Spinal cord (tissue), 10 donors: ENCODE results near the gene PCF11. TPM values are rescaled to one million over a fixed set of nuclear protein-coding genes. Genes with fewer than 3 reads are reported as not detected.

Experiments used
- DNase-seq, 6 donors: peaks; one replicate each; pipeline versions ENCODE4 v3.0.0 to v3.0.0-alpha.2; 2013 to 2015; ENCODE audit warnings: low spot score in 6 of 6, low read depth in 4 of 6
- H3K27ac ChIP-seq: one replicate; pipeline ENCODE4 v1.5.1; 2013; ENCODE audit warnings: low read depth, low read length, control low read depth
- H3K27me3 ChIP-seq: one replicate; pipeline ENCODE4 v1.6.1; 2013; ENCODE audit warnings: low read length; ENCODE audit not compliant: control insufficient read depth, insufficient read depth
- H3K36me3 ChIP-seq: one replicate; pipeline ENCODE4 v1.6.1; 2013; ENCODE audit warnings: low read length; ENCODE audit not compliant: control insufficient read depth, insufficient read depth
- H3K4me1 ChIP-seq: one replicate; pipeline ENCODE4 v1.6.1; 2013; ENCODE audit warnings: low read length; ENCODE audit not compliant: control insufficient read depth, insufficient read depth
- H3K4me3 ChIP-seq: one replicate; pipeline ENCODE4 v1.5.1; 2013; ENCODE audit warnings: low read depth, low read length, control low read depth
- H3K9me3 ChIP-seq: one replicate; pipeline ENCODE4 v1.6.1; 2013; ENCODE audit warnings: low read length; ENCODE audit not compliant: control insufficient read depth, insufficient read depth
- WGBS: methylation state at CpG from one replicate; pipeline ENCODE4 v1.1.5; 2013; ENCODE audit warnings: missing lambda C conversion rate; ENCODE audit not compliant: insufficient coverage; 5-methylcytosine and 5-hydroxymethylcytosine counted together
- polyA plus RNA-seq, 2 donors: library from polyadenylated mRNA; unstranded; fragments of 120-200 nt; gene quantifications; one replicate each; pipeline ENCODE4 v1.2.1, GENCODE V29; 2013; ENCODE audit not compliant: insufficient read length in 2 of 2
- total RNA-seq, 2 donors: library from RNA; depleted of rRNA in 1 of 2; stranded (reverse); fragments of 120-200 nt in 1 of 2; fragments of >200 nt in 1 of 2; gene quantifications; one replicate each; pipeline versions ENCODE4 v1.2.3 to v1.2.4, GENCODE V29; 2013 to 2014
- donor health status: healthy.

The PCF11 gene
- total and polyA plus RNA-seq, 4 donors, result 50.2 to 64.8 (median 57.6) TPM

DNA sequence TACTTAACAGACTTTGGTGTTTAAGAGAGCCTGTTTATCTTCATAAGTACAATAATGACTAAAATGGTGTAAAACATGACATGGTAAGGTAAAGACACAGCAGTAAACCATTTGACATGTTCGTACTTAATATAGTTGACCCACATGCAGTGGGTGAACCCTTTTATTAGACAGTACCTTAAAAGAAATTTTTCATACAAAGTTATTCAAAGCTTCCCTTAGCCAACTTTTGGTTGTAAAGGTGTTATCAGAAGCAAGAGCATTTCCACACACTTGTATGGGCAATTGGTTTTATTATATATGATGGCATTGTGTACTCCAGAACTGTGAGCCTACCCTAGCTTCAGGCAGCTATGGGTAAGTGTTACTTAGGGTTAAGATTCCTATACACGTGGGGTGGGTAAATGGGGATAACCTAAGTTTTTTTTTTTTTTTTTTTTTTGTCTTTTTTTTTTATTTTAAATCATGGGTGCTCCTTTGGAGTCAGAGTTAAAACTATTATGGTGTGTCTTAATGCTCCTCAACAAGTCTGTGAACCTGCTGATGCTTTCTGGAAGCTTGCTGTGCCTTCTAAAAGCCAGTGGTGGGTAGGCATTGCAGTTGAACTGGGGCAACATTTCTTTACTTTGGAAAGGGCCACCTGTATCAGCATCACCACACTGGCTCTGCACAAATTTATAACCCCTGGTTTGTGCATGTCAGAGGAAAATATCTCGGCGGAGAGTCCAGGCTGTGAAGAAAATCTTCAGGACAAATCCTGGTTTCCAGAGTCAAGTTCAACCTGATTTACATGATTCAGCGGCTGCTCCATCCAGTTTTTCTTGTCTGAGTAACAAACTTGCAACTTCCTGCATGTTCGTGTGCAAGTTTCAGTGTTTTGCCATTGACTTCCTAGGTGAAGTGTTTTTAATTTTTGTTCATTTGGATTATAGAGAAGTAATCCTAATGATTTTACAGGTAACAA is 3.3 kb downstream of the PCF11 start:
- Histone ChIP-seq H3K4me1 (peaks cover 7% of the 10 kb centered on the region), H3K9me3 (no peaks in the 10 kb centered on the region), H3K36me3 (peaks cover 6% of the 10 kb centered on the region), H3K27me3 (no peaks in the 10 kb centered on the region), H3K27ac (no peak overlapping the region), H3K4me3 (peak overlapping the region; percentile 98)
- 50% methylated on average over 3 of the region's 6 CpGs for WGBS
- DNase-seq, result no peak

DNA sequence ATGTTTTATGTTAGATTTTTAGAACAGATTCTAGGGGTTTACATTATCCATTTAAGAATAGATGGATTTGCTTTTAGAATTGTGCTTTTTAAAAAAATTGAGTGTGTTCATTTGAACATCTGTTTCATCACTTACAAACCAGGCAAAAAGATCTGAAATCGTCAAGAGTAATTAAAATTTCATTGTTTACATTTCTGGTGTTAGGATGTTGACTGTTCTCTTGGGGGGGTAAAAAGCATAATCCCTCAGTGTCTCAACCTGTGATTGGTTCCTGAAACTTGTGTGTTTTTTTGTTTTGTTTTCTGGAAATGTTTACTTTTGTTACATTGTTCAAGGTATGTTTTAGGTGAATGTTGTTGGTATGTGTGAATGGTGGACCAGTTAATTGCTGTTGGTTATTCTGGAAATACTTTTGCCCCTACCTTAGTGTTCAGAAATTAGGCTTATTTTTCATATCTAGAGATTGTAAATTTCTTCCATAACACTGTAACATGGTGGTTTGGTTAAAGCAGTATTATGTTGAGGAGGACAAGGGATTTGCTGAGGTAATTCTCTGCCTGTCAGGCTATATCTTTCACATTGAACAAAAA is 4.8 kb downstream of the PCF11 start:
- no peak for DNase-seq
- Histone ChIP-seq H3K4me1 (no peaks in the 10 kb centered on the region), H3K27ac (no peak overlapping the region), H3K4me3 (no peak overlapping the region), H3K27me3 (no peaks in the 10 kb centered on the region), H3K9me3 (no peaks in the 10 kb centered on the region), H3K36me3 (peaks cover 13% of the 10 kb centered on the region)
- no CpG with 5 or more reads among the region's 1 CpG for WGBS

DNA sequence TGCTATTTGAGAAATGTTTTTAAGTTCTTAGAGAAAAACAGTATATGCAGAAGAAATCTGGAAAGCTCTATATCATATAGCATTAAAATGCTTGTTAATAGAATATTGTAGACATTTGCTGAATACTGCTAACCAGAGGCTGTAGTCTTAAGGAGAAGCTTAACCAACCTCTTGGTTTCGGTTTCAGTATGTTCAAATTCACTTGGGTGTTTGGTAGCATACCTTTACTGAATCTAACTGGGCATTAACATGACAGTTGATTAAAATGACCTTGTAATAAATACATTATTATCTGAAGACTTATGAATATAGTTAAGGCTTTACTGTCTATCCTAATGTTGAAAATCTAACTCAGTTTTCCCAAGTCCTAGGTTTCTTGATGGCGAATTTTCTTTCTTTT is 5.4 kb downstream of the PCF11 start:
- no peak overlapping the region for H3K27ac ChIP-seq
- no peaks in the 10 kb centered on the region for H3K4me1 ChIP-seq
- WGBS, result no CpG with 5 or more reads among the region's 2 CpGs
- peaks cover 13% of the 10 kb centered on the region for H3K36me3 ChIP-seq
- no peak for DNase-seq
- H3K4me3 ChIP-seq, result no peak overlapping the region
- no peaks in the 10 kb centered on the region for H3K9me3 ChIP-seq
- no peaks in the 10 kb centered on the region for H3K27me3 ChIP-seq

DNA sequence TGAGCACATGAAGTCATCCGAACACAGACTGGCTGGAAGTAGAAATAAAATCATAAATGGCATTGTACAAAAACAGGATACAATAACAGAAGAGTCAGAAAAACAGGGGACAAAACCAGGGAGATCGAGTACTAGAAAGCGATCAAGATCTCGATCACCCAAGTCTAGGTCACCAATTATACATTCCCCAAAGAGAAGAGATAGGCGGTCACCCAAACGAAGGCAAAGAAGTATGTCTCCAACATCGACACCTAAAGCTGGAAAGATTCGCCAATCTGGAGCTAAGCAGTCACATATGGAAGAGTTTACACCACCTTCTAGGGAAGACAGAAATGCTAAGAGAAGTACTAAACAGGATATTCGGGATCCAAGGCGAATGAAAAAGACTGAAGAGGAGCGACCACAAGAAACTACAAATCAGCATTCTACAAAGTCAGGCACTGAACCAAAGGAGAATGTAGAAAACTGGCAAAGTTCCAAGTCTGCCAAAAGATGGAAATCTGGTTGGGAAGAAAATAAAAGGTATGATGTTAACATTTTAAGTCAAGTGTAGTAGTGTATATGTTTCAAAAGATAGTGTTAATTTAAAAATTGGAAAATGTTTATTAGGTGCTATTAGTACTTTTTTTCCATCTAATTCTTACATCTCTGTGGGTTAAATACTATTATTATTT is 9.4 kb downstream of the PCF11 start:
- H3K4me3 ChIP-seq, result no peak overlapping the region
- H3K27me3 ChIP-seq, result no peaks in the 10 kb centered on the region
- WGBS, result no CpG with 5 or more reads among the region's 11 CpGs
- H3K27ac ChIP-seq, result no peak overlapping the region
- peaks cover 24% of the 10 kb centered on the region for H3K36me3 ChIP-seq
- DNase-seq, result no peak
- no peaks in the 10 kb centered on the region for H3K9me3 ChIP-seq
- no peaks in the 10 kb centered on the region for H3K4me1 ChIP-seq

DNA sequence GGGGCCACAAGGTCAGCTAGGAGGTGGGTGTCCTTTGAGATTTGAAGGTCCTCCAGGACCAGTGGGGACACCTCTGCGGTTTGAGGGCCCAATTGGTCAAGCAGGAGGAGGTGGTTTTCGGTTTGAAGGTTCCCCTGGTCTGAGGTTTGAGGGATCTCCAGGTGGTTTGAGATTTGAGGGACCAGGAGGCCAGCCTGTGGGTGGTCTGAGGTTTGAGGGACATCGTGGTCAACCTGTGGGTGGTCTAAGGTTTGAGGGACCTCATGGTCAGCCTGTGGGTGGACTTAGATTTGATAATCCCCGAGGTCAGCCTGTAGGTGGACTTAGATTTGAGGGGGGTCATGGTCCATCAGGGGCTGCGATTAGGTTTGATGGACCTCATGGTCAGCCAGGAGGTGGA is 11.8 kb downstream of the PCF11 start:
- peaks cover 26% of the 10 kb centered on the region for H3K36me3 ChIP-seq
- DNase-seq, result no peak
- no peaks in the 10 kb centered on the region for H3K27me3 ChIP-seq
- H3K4me3 ChIP-seq, result no peak overlapping the region
- H3K27ac ChIP-seq, result no peak overlapping the region
- WGBS, result 100% methylated on average over 5 of the region's 5 CpGs
- H3K4me1 ChIP-seq, result peaks cover 3% of the 10 kb centered on the region
- H3K9me3 ChIP-seq, result no peaks in the 10 kb centered on the region

DNA sequence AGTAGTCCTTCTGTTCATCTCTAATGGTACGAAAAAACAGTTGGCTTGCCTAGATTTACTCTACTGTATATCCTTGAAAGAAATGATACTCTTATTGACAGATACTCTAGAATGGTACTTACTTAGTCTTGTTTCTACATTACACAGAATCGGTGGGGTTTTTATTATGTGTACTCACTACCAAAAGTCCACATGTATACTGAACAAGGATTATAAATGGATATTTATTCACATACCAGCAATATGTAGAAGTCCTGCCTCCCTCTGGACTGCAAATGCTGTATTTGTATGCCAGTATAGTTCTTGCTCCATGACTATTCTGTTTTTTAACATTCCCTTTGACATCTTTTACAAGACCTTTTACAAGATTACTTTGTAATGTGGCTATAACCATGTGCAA is 13.9 kb downstream of the PCF11 start:
- H3K4me3 ChIP-seq, result no peak overlapping the region
- H3K27ac ChIP-seq, result no peak overlapping the region
- peaks cover 3% of the 10 kb centered on the region for H3K4me1 ChIP-seq
- H3K9me3 ChIP-seq, result no peaks in the 10 kb centered on the region
- no CpG with 5 or more reads among the region's 2 CpGs for WGBS
- no peaks in the 10 kb centered on the region for H3K27me3 ChIP-seq
- no peak for DNase-seq
- peaks cover 29% of the 10 kb centered on the region for H3K36me3 ChIP-seq

DNA sequence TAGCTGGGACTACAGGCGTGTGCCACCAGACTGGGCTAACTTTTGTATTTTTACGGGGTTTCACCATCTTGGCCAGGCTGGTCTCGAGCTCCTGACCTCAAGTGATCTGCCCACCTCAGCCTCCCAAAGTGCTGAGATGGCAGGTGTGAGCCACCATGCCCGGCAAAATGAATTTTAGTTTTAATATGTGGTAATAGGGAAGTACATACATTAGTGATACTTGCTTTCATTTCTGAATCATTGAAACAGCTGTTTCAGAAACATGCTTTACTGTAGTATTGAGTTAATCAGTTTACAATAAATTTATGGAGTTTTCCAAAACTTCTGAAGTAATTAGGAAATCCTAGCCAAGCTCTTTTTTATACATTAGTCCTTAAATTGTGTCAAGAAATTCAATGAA is 15.6 kb downstream of the PCF11 start:
- Histone ChIP-seq H3K36me3 (peaks cover 25% of the 10 kb centered on the region), H3K27me3 (no peaks in the 10 kb centered on the region), H3K4me1 (peaks cover 3% of the 10 kb centered on the region), H3K27ac (no peak overlapping the region), H3K4me3 (no peak overlapping the region), H3K9me3 (no peaks in the 10 kb centered on the region)
- no peak for DNase-seq
- WGBS, result 100% methylated on average over 2 of the region's 4 CpGs

DNA sequence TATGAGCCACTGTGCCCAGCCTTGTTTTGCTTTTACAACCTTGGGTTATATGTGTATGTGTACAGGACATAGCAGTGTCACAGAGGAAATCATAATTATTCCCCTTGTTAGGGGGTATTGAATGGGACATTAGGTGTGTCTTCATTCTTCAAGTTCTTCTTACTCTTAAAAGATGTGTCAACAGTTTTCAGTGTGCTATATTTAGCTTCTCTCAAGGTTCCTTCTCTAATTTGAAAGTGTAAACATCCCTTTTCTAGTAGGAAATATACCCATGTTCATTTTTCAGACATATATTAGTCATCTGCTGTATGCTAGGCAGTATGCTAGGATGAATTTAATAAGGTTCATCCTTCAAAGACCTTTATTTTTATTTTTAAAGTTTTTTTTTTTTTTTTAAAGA is 17.1 kb downstream of the PCF11 start:
- Histone ChIP-seq H3K27ac (no peak overlapping the region), H3K4me3 (no peak overlapping the region), H3K36me3 (peaks cover 28% of the 10 kb centered on the region), H3K27me3 (no peaks in the 10 kb centered on the region), H3K9me3 (no peaks in the 10 kb centered on the region), H3K4me1 (peaks cover 3% of the 10 kb centered on the region)
- no peak for DNase-seq

DNA sequence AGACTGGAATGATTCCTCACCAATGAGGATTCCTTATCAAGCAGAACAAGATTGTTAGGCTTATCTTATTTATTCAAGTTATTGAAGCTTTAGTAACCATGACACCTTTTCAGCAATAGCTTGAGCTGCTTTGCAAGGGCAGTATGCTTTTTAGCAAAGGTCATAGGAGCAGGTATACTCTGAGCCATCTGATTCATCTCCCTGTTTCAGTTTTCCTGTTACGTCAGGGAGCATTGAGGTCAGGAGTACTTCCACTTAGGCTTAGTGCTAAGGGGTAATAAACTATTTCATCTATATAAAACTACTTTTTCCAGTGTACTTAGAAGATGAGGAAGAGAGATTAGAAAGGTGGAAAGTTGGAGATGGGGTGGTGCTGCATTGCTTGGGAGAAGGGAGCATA is 18.9 kb downstream of the PCF11 start:
- no peaks in the 10 kb centered on the region for H3K9me3 ChIP-seq
- no peak overlapping the region for H3K27ac ChIP-seq
- WGBS, result no CpG with 5 or more reads among the region's 1 CpG
- H3K4me3 ChIP-seq, result no peak overlapping the region
- H3K4me1 ChIP-seq, result peaks cover 3% of the 10 kb centered on the region
- no peaks in the 10 kb centered on the region for H3K27me3 ChIP-seq
- peaks cover 33% of the 10 kb centered on the region for H3K36me3 ChIP-seq
- no peak for DNase-seq
